ENCODE results near the gene CDK2AP2. TPM values are rescaled to one million over a fixed set of nuclear protein-coding genes. Genes with fewer than 3 reads are reported as not detected.

Gene CDK2AP2
- total and polyA plus RNA-seq, 9 of the 15 experiments (the other 6 are each of a cell fraction or from before 2014, with no cell fraction given), result 4.4 to 47.4 (median 21.7) TPM

DNA sequence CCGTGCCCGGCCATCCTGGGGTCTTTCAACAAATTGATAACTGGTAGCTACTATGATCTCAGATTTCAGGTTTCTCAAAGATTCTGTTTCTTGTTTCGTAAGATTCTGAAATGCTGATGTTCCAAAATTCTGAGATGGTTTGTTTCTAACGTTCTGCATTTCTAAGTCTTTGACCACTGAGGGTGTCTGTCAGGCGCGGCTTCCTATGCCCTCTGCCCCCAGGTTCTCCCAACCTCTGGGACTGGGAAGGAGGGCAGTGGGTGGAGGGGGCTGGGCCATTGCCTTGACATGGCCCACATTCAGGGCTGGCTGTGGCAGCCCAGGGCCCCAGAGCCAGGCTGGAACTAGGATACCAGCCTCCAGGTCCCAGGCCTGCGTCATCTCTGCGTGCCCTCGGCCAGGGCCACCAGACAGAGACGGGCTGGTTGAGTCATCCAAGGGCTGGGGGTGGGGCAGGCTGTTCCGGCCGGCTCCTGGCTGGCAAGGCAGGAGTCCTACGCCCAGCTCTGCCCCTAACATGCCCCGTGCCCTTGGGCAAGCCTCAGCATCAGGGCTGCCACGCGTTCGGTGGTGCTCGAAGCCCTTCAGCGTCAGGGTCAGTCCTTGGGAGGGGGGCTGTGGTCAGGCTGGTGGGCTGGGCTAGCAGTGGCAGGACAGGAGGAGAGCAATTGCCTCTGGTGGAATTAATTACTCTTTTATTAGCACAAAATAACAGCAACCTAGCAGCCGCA, 44.1 kb downstream of the CDK2AP2 start (continued):
- TF ChIP-seq RERE (CRISPR knock-in tag; IDR thresholded peaks at IDR 0.05; ENCODE audit: borderline replicate concordance), result peak; percentile 41; the same call in 1 of the 2 replicates
- no peak for TF ChIP-seq FOXK1 (CRISPR knock-in tag; IDR thresholded peaks at IDR 0.05; ENCODE audit: borderline replicate concordance)
- TF ChIP-seq TEAD1 (CRISPR knock-in tag; IDR thresholded peaks at IDR 0.05), result peak; percentile 39 to 54; a peak in 2 of 4 replicates
- no peak for TF ChIP-seq PCBP2 (IDR thresholded peaks at IDR 0.05; ENCODE audit: low read depth, low read length, poor library complexity, severe bottlenecking)
- TF ChIP-seq ZNF384 (IDR thresholded peaks at IDR 0.05; ENCODE audit: low read depth, low read length), result no peak
- peak; percentile 66; the same call in 1 of the 2 replicates for TF ChIP-seq ZNF583 (CRISPR knock-in tag; IDR thresholded peaks at IDR 0.05)
- TF ChIP-seq CXXC5 (CRISPR knock-in tag; IDR thresholded peaks at IDR 0.05), result peak; percentile 62; the same call in 1 of the 2 replicates
- TF ChIP-seq, protein P1, sequence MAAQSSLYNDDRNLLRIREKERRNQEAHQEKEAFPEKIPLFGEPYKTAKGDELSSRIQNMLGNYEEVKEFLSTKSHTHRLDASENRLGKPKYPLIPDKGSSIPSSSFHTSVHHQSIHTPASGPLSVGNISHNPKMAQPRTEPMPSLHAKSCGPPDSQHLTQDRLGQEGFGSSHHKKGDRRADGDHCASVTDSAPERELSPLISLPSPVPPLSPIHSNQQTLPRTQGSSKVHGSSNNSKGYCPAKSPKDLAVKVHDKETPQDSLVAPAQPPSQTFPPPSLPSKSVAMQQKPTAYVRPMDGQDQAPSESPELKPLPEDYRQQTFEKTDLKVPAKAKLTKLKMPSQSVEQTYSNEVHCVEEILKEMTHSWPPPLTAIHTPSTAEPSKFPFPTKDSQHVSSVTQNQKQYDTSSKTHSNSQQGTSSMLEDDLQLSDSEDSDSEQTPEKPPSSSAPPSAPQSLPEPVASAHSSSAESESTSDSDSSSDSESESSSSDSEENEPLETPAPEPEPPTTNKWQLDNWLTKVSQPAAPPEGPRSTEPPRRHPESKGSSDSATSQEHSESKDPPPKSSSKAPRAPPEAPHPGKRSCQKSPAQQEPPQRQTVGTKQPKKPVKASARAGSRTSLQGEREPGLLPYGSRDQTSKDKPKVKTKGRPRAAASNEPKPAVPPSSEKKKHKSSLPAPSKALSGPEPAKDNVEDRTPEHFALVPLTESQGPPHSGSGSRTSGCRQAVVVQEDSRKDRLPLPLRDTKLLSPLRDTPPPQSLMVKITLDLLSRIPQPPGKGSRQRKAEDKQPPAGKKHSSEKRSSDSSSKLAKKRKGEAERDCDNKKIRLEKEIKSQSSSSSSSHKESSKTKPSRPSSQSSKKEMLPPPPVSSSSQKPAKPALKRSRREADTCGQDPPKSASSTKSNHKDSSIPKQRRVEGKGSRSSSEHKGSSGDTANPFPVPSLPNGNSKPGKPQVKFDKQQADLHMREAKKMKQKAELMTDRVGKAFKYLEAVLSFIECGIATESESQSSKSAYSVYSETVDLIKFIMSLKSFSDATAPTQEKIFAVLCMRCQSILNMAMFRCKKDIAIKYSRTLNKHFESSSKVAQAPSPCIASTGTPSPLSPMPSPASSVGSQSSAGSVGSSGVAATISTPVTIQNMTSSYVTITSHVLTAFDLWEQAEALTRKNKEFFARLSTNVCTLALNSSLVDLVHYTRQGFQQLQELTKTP (IDR thresholded peaks at IDR 0.05; ENCODE audit: low read depth in 1 of 2, partially characterized antibody in 2 of 2), result no peak
- no peak for TF ChIP-seq SIRT6 (IDR thresholded peaks at IDR 0.05; ENCODE audit: low read depth, low read length)
- peak; percentile 14 to 52 for TF ChIP-seq E2F6 (IDR thresholded peaks at IDR 0.05; ENCODE audit: borderline replicate concordance in 1 of 2, extremely low read depth in 1 of 2, insufficient read depth in 1 of 2, insufficient read length in 1 of 2, low read depth in 1 of 2, low read length in 1 of 2, poor library complexity in 1 of 2, severe bottlenecking in 1 of 2)
- TF ChIP-seq, protein P2, sequence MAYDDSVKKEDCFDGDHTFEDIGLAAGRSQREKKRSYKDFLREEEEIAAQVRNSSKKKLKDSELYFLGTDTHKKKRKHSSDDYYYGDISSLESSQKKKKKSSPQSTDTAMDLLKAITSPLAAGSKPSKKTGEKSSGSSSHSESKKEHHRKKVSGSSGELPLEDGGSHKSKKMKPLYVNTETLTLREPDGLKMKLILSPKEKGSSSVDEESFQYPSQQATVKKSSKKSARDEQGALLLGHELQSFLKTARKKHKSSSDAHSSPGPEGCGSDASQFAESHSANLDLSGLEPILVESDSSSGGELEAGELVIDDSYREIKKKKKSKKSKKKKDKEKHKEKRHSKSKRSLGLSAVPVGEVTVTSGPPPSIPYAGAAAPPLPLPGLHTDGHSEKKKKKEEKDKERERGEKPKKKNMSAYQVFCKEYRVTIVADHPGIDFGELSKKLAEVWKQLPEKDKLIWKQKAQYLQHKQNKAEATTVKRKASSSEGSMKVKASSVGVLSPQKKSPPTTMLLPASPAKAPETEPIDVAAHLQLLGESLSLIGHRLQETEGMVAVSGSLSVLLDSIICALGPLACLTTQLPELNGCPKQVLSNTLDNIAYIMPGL (CRISPR knock-in tag; IDR thresholded peaks at IDR 0.05), result no peak
- TF ChIP-seq NRF1 (conservative IDR thresholded peaks at IDR 0.05 in 1 of 2, IDR thresholded peaks at IDR 0.05 in 1 of 2), result peak in 1 of 2 experiments; percentile 38; a peak in 1 of 4 replicates
